T-cell (primary cell): Measurements from ENCODE around the gene C4BPA. TPM values are rescaled to one million over a fixed set of nuclear protein-coding genes. Genes with fewer than 3 reads are reported as not detected.

Experiments
- ATAC-seq, 4 experiments: fragments of 200-7000 bp in 3 of 4; fragments of 150-1000 bp in 1 of 4; cut with Tn5 transposase; replicated peaks in 1 of 4; 1 replicate in 3 of 4; 2 replicates in 1 of 4; pipeline ENCODE4 v1.10.0; 2021; ENCODE audit warnings: moderate library complexity in 3 of 4, mild to moderate bottlenecking in 2 of 4, moderate number of reproducible peaks in 1 of 4
- CTCF ChIA-PET, 2 donors: fragments of 300-600 bp; sonication (Branson Sonifier 250); formaldehyde crosslinking; loops; one replicate each; lab custom pipeline; 2022; ENCODE audit warnings: antibody characterized with exemption in 2 of 2; lab: Charles Lee
- POLR2A ChIA-PET, 2 donors: fragments of 300-600 bp; sonication (Branson Sonifier 250); formaldehyde crosslinking; loops; one replicate each; lab custom pipeline; 2022; ENCODE audit warnings: antibody characterized with exemption in 2 of 2; lab: Charles Lee
- DNase-seq, 35 experiments: peaks; one replicate each; pipeline versions ENCODE4 v3.0.0 to v3.0.0-alpha.2; 2013 to 2023
- H3K27ac ChIP-seq: one replicate; pipeline ENCODE4 v1.5.1; 2013; ENCODE audit warnings: low read length
- H3K27me3 ChIP-seq, 2 experiments: replicated peaks in 1 of 2; 1 replicate in 1 of 2; 2 replicates in 1 of 2; pipeline versions ENCODE4 v1.6.1 to v1.7.0; 2013; ENCODE audit warnings: low read length in 1 of 2, mixed read lengths in 1 of 2; ENCODE audit not compliant: control insufficient read depth in 2 of 2, insufficient read depth in 2 of 2; ENCODE audit errors: extremely low read depth in 1 of 2
- H3K36me3 ChIP-seq, 2 donors: 1 replicate in 1 of 2; 2 replicates in 1 of 2; pipeline versions ENCODE4 v1.6.1 to v1.7.0; 2013; ENCODE audit warnings: low read length in 1 of 2; ENCODE audit not compliant: control insufficient read depth in 2 of 2, insufficient read depth in 1 of 2; ENCODE audit errors: extremely low read depth in 1 of 2
- H3K4me1 ChIP-seq, 2 experiments: 1 replicate in 1 of 2; 2 replicates in 1 of 2; pipeline versions ENCODE4 v1.6.1 to v1.7.0; 2013; ENCODE audit warnings: low read length in 2 of 2, mixed read lengths in 1 of 2; ENCODE audit not compliant: insufficient read depth in 2 of 2, control insufficient read depth in 1 of 2; ENCODE audit errors: extremely low read depth in 1 of 2
- H3K4me3 ChIP-seq, 2 donors: 1 replicate in 1 of 2; 2 replicates in 1 of 2; pipeline versions ENCODE4 v1.5.1 to v1.7.0; 2013; ENCODE audit warnings: mild to moderate bottlenecking in 2 of 2, low read length in 1 of 2, moderate library complexity in 1 of 2; ENCODE audit not compliant: control insufficient read depth in 1 of 2; ENCODE audit errors: extremely low read depth in 1 of 2
- H3K9me3 ChIP-seq: 2 replicates; pipeline ENCODE4 v1.7.0; 2013
- H3K27ac Mint-ChIP-seq, 2 donors: one replicate each; pipeline ENCODE4 v1.8.0; 2020 to 2021; ENCODE audit warnings: mild to moderate bottlenecking in 2 of 2, mixed read lengths in 2 of 2
- H3K27me3 Mint-ChIP-seq, 2 donors: one replicate each; pipeline ENCODE4 v1.8.0; 2021 to 2022; ENCODE audit warnings: mixed read lengths in 2 of 2
- H3K36me3 Mint-ChIP-seq: one replicate; pipeline ENCODE4 v1.8.0; 2021; ENCODE audit warnings: mixed read lengths
- H3K4me1 Mint-ChIP-seq, 3 donors: one replicate each; pipeline ENCODE4 v1.8.0; 2020 to 2022; ENCODE audit warnings: mixed read lengths in 3 of 3, mild to moderate bottlenecking in 1 of 3
- H3K4me3 Mint-ChIP-seq, 3 donors: one replicate each; pipeline ENCODE4 v1.8.0; 2020 to 2022; ENCODE audit warnings: mild to moderate bottlenecking in 3 of 3, mixed read lengths in 3 of 3, moderate library complexity in 3 of 3
- H3K9me3 Mint-ChIP-seq, 3 donors: one replicate each; pipeline ENCODE4 v1.8.0; 2020 to 2022; ENCODE audit warnings: mixed read lengths in 3 of 3
- WGBS: methylation state at CpG from one replicate; pipeline ENCODE4 v1.1.5; 2013; ENCODE audit warnings: missing lambda C conversion rate; ENCODE audit not compliant: insufficient coverage; 5-methylcytosine and 5-hydroxymethylcytosine counted together
- total RNA-seq, 35 experiments: library from RNA in 6 of 35; stranded (reverse) in 6 of 35; fragments of 120-200 nt in 1 of 35; gene quantifications; one replicate each; pipeline versions ENCODE4 v1.2.1 to v1.2.4 and lab custom pipeline; 2013 to 2026

Gene C4BPA
- total RNA-seq, 5 donors from 2014 or later (not counting 1 experiment from before 2014, with no cell fraction given) = 0.60 to 0.72 (median 0.70) TPM; not detected in 2

DNA sequence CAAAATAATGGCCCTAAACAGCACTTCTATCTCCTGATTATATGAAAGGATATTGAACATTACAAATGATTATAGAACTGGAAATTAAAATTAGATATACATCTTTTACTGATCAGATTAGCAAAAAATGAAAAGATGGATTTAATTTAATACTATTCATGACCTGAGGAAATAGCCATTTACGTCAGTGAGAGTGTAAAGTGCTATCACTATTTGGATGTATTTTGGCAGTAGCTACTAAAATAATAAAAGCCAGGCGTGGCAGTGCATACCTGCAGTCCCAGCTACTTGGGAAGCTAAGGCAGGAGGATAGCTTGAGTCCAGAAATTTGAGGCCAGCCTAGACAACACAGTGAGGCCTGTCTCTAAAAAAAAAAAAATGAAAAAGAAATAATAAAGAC, 10.1 kb upstream of the C4BPA start:
- no peaks in the 10 kb centered on the region for H3K36me3 Mint-ChIP-seq
- DNase-seq (no peak), ATAC-seq (no peak)
- Histone ChIP-seq H3K36me3 (no peaks in the 10 kb centered on the region), H3K4me1 (peaks cover 0 to 5% of the 10 kb centered on the region in 2 experiments), H3K27me3 (no peaks in the 10 kb centered on the region), H3K27ac (no peak overlapping the region), H3K9me3 (no peaks in the 10 kb centered on the region), H3K4me3 (no peak overlapping the region)
- H3K27ac Mint-ChIP-seq = no peak overlapping the region
- H3K4me1 Mint-ChIP-seq = peaks cover 11 to 17% (median 15%) of the 10 kb centered on the region in 3 donors
- POLR2A ChIA-PET = no interaction called here
- no peak overlapping the region for H3K4me3 Mint-ChIP-seq
- peaks cover 0 to 6% of the 10 kb centered on the region in 2 donors for H3K27me3 Mint-ChIP-seq
- CTCF ChIA-PET = interaction anchor here (0.7 to 1.4 kb wide), 4 partner anchors 10 to 311 kb away, joined by 3 to 7 read pairs (median 4); no protein-coding TSS in a partner anchor
- no peaks in the 10 kb centered on the region for H3K9me3 Mint-ChIP-seq
- 33% methylated on average over 2 of the region's 2 CpGs for WGBS

GRCh38 chr1:207097871-207098324, 6.1 kb upstream of the C4BPA start:
- Mint-ChIP-seq H3K4me1 (peaks cover 0 to 4% (median 0%) of the 10 kb centered on the region in 3 donors), H3K27me3 (peaks cover 0 to 12% of the 10 kb centered on the region in 2 donors), H3K27ac (no peak overlapping the region), H3K9me3 (no peaks in the 10 kb centered on the region), H3K36me3 (no peaks in the 10 kb centered on the region), H3K4me3 (no peak overlapping the region)
- Histone ChIP-seq H3K36me3 (no peaks in the 10 kb centered on the region), H3K9me3 (no peaks in the 10 kb centered on the region), H3K27me3 (no peaks in the 10 kb centered on the region), H3K27ac (no peak overlapping the region), H3K4me3 (no peak overlapping the region), H3K4me1 (no peaks in the 10 kb centered on the region)
- ChIA-PET POLR2A (interaction anchor here in 1 of 2 donors (0.5 kb wide), 1 partner anchor 180 kb away, joined by 5 read pairs; no protein-coding TSS in a partner anchor), CTCF (no interaction called here)
- WGBS = 22% methylated on average over 2 of the region's 3 CpGs
- DNase-seq (no peak), ATAC-seq (no peak)

GRCh38 chr1:207101720-207102119, 2.3 kb upstream of the C4BPA start:
- Mint-ChIP-seq H3K36me3 (no peaks in the 10 kb centered on the region), H3K27ac (no peak overlapping the region), H3K4me1 (peaks cover 0 to 4% (median 0%) of the 10 kb centered on the region in 3 donors), H3K9me3 (no peaks in the 10 kb centered on the region), H3K4me3 (no peak overlapping the region), H3K27me3 (peaks cover 0 to 13% of the 10 kb centered on the region in 2 donors)
- Histone ChIP-seq H3K36me3 (no peaks in the 10 kb centered on the region), H3K27ac (no peak overlapping the region), H3K9me3 (no peaks in the 10 kb centered on the region), H3K4me3 (no peak overlapping the region), H3K4me1 (no peaks in the 10 kb centered on the region), H3K27me3 (no peaks in the 10 kb centered on the region)
- ChIA-PET POLR2A (no interaction called here), CTCF (interaction anchor here (0.6 to 0.9 kb wide), 2 partner anchors 36 to 303 kb away, joined by 3 to 4 read pairs; no protein-coding TSS in a partner anchor)
- DNase-seq (no peak), ATAC-seq (no peak)
- WGBS = 80% methylated on average over 1 of the region's 1 CpG

GRCh38 chr1:207102146-207102545, 1.9 kb upstream of the C4BPA start:
- CTCF ChIA-PET = no interaction called here
- peaks cover 0 to 13% of the 10 kb centered on the region in 2 donors for H3K27me3 Mint-ChIP-seq
- DNase-seq (no peak), ATAC-seq (no peak)
- no peaks in the 10 kb centered on the region for H3K9me3 Mint-ChIP-seq
- POLR2A ChIA-PET = no interaction called here
- H3K4me3 Mint-ChIP-seq = no peak overlapping the region
- Histone ChIP-seq H3K4me3 (no peak overlapping the region), H3K27ac (no peak overlapping the region), H3K4me1 (no peaks in the 10 kb centered on the region), H3K27me3 (no peaks in the 10 kb centered on the region), H3K36me3 (no peaks in the 10 kb centered on the region), H3K9me3 (no peaks in the 10 kb centered on the region)
- no peak overlapping the region for H3K27ac Mint-ChIP-seq
- WGBS = 94% methylated on average over 2 of the region's 5 CpGs
- H3K36me3 Mint-ChIP-seq = no peaks in the 10 kb centered on the region
- H3K4me1 Mint-ChIP-seq = peaks cover 0 to 4% (median 0%) of the 10 kb centered on the region in 3 donors

DNA sequence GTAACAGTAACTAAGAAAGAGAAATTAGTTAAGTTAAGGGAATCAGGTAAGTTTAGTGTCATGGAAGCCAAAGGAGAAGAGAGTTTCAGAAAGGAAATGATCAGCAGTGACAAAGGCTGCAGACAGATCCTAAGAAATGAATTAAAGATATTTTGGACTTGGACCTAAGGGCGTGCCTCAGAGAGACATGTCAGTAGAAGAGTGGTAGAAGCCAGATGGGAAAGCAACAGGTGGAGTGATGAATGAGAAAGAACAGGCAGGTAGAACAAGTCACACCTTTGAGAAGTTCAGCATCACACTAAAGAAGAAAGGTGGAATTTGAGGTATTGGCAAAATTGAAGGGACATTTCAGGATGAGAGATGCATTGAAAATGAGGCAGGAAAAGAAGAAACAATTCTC, 1.4 kb upstream of the C4BPA start:
- WGBS = 92% methylated on average over 1 of the region's 1 CpG
- ATAC-seq (no peak), DNase-seq (no peak)
- Histone ChIP-seq H3K9me3 (no peaks in the 10 kb centered on the region), H3K4me1 (no peaks in the 10 kb centered on the region), H3K27me3 (no peaks in the 10 kb centered on the region), H3K27ac (no peak overlapping the region), H3K36me3 (no peaks in the 10 kb centered on the region), H3K4me3 (no peak overlapping the region)
- Mint-ChIP-seq H3K27me3 (peaks cover 0 to 15% of the 10 kb centered on the region in 2 donors), H3K4me3 (no peak overlapping the region), H3K27ac (no peak overlapping the region), H3K4me1 (peaks cover 0 to 2% (median 0%) of the 10 kb centered on the region in 3 donors), H3K9me3 (no peaks in the 10 kb centered on the region), H3K36me3 (no peaks in the 10 kb centered on the region)
- ChIA-PET CTCF (no interaction called here), POLR2A (no interaction called here)

- CTCF ChIA-PET = no interaction called here
- POLR2A ChIA-PET = no interaction called here
- Histone ChIP-seq H3K27me3 (peaks cover 0 to 5% of the 10 kb centered on the region in 2 experiments), H3K27ac (no peak overlapping the region), H3K9me3 (no peaks in the 10 kb centered on the region), H3K4me1 (no peaks in the 10 kb centered on the region), H3K4me3 (no peak overlapping the region), H3K36me3 (no peaks in the 10 kb centered on the region)
- Mint-ChIP-seq H3K36me3 (no peaks in the 10 kb centered on the region), H3K4me1 (no peaks in the 10 kb centered on the region), H3K27me3 (peaks cover 11 to 22% of the 10 kb centered on the region in 2 donors), H3K4me3 (no peak overlapping the region), H3K9me3 (no peaks in the 10 kb centered on the region), H3K27ac (no peak overlapping the region)
- no peak for ATAC-seq
- no peak for DNase-seq
- WGBS = no CpG with 5 or more reads among the region's 3 CpGs
These were observed 5.0 kb downstream of the C4BPA start for GRCh38 chr1:207109004-207109403.
